ENCODE measurements around the gene CPA3.

The CPA3 gene

GRCh38 chr3:148943506-148944205 is 78.6 kb downstream of the CPA3 start:
- H3K4me3 ChIP-seq (ENCODE audit: low read depth in 1 of 2, low read length in 2 of 2) = no peak overlapping the region
- no peaks in the 10 kb centered on the region for H3K27me3 ChIP-seq (ENCODE audit: low read depth, low read length)
- H3K27ac ChIP-seq (ENCODE audit: low read length) = no peak overlapping the region
- H3K4me1 ChIP-seq (ENCODE audit: control insufficient read depth in 1 of 2, insufficient read depth in 2 of 2, low read length in 2 of 2) = no peaks in the 10 kb centered on the region
- no peaks in the 10 kb centered on the region for H3K9me3 ChIP-seq (ENCODE audit: control insufficient read depth in 1 of 2, low read length in 2 of 2)
- no peaks in the 10 kb centered on the region for H3K36me3 ChIP-seq (ENCODE audit: control insufficient read depth in 1 of 2, insufficient read depth in 2 of 2, low read length in 2 of 2)

- H3K36me3 ChIP-seq (ENCODE audit: control insufficient read depth in 1 of 2, insufficient read depth in 2 of 2, low read length in 2 of 2) = no peaks in the 10 kb centered on the region
- H3K9me3 ChIP-seq (ENCODE audit: control insufficient read depth in 1 of 2, low read length in 2 of 2) = no peaks in the 10 kb centered on the region
- no peak overlapping the region for H3K27ac ChIP-seq (ENCODE audit: low read length)
- H3K4me3 ChIP-seq (ENCODE audit: low read depth in 1 of 2, low read length in 2 of 2) = no peak overlapping the region
- H3K27me3 ChIP-seq (ENCODE audit: low read depth, low read length) = no peaks in the 10 kb centered on the region
- no peaks in the 10 kb centered on the region for H3K4me1 ChIP-seq (ENCODE audit: control insufficient read depth in 1 of 2, insufficient read depth in 2 of 2, low read length in 2 of 2)
Observed at GRCh38 chr3:148945116-148945515, 80.0 kb downstream of the CPA3 start.
